PC-9 (cell line): ENCODE measurements around the gene ATP7B. TPM values are rescaled to one million over a fixed set of nuclear protein-coding genes. Genes with fewer than 3 reads are reported as not detected.

Experiments
- total RNA-seq: library from RNA; stranded (reverse); gene quantifications from 2 replicates; pipeline ENCODE4 v1.2.3, GENCODE V29; 2021

The ATP7B gene
- total RNA-seq, 1 experiment from 2014 or later, result 1.2 TPM

Other genes with a start within 250 kb of the ATP7B start
- 6.9 and 11.9 TPM in 2 replicates for gene DHRS12, start 207.3 kb downstream of the ATP7B start, total RNA-seq
- not detected in 2 replicates for gene TMEM272, start 166.3 kb downstream of the ATP7B start, total RNA-seq
- gene CCDC70, start 149.5 kb downstream of the ATP7B start, total RNA-seq, result not detected in 2 replicates
- gene ALG11, start 948 bp upstream of the ATP7B start, total RNA-seq, result 15.0 and 15.7 TPM in 2 replicates
- 5.8 and 11.4 TPM in 2 replicates for gene UTP14C, start 13.2 kb upstream of the ATP7B start, total RNA-seq
- not detected in 2 replicates for gene NEK5, start 117.6 kb upstream of the ATP7B start, total RNA-seq
- gene NEK3, start 148.1 kb upstream of the ATP7B start, total RNA-seq, result 1.6 and 3.7 TPM in 2 replicates